ENCODE results near the gene CAMK1D. TPM values are rescaled to one million over a fixed set of nuclear protein-coding genes. Genes with fewer than 3 reads are reported as not detected.

The CAMK1D gene
- total and polyA plus RNA-seq, 2 of the 8 experiments (the other 6 are each of a cell fraction or from before 2014, with no cell fraction given) = 3.5 to 10.6 TPM

DNA sequence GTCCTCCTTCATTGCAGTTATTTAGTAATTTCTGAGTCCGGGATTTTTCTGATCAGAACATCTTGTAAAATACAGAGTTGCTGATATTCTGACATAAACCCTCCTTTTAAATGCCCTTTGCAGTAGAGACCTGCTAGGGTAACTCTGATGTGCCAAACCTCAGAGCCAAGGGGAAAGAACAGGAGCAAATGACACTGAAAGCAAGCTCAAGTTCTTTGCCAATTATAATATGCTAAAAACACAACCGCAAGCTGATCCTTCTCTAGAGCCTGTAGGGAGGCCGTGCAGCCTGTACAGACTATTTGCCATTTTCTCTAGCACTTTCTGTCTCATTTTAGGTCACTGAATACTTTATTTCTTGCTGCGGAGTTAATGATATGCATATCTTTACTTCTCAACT is 240.4 kb downstream of the CAMK1D start:
- no peak overlapping the region for H2BK20ac ChIP-seq (ENCODE audit: low read length)
- no peak overlapping the region for H3K4ac ChIP-seq (replicated peaks; ENCODE audit: insufficient read length, low read depth, low read length)
- no peak for FAIRE-seq
- no peak overlapping the region for H4K8ac ChIP-seq (ENCODE audit: extremely low read depth, insufficient read depth, low read length)
- H2BK15ac ChIP-seq (ENCODE audit: low read length) = no peak overlapping the region
- H3K27me3 ChIP-seq (replicated peaks in 1 of 4; ENCODE audit: control insufficient read depth in 3 of 4, extremely low read depth in 1 of 4, insufficient read depth in 3 of 4, low read length in 3 of 4) = no peaks in the 10 kb centered on the region
- H2AK5ac ChIP-seq (ENCODE audit: low read depth, low read length) = no peak overlapping the region
- ChIA-PET CTCF (ENCODE audit: partially characterized antibody) (interaction anchor here (0.6 to 1.6 kb wide), 5 partner anchors 11 to 199 kb away, joined by 3 to 4 read pairs (median 3); no protein-coding TSS in a partner anchor), POLR2A (ENCODE audit: partially characterized antibody) (no interaction called here)
- H2BK120ac ChIP-seq (replicated peaks; ENCODE audit: low read depth, low read length) = no peak overlapping the region
- H3K36me3 ChIP-seq (ENCODE audit: control insufficient read depth in 2 of 4, insufficient read depth in 4 of 4, low read length in 3 of 4) = no peaks in the 10 kb centered on the region
- no peaks in the 10 kb centered on the region for H4K20me1 ChIP-seq (replicated peaks in 1 of 2; ENCODE audit: control insufficient read depth in 1 of 2, insufficient read depth in 2 of 2, low read length in 2 of 2)
- no peaks in the 10 kb centered on the region for H3K4me1 ChIP-seq (replicated peaks in 1 of 4; ENCODE audit: control insufficient read depth in 3 of 4, insufficient read depth in 4 of 4, low read length in 3 of 4)
- no peaks in the 10 kb centered on the region for H3K79me2 ChIP-seq (ENCODE audit: control insufficient read depth in 1 of 2, insufficient read depth in 2 of 2, low read length in 2 of 2)
- H3K79me1 ChIP-seq (ENCODE audit: low read depth, low read length) = no peaks in the 10 kb centered on the region
- H3K14ac ChIP-seq (ENCODE audit: insufficient read length) = no peak overlapping the region
- H2BK5ac ChIP-seq (ENCODE audit: low read depth, low read length) = no peak overlapping the region
- H3K9me3 ChIP-seq (ENCODE audit: insufficient read depth in 2 of 2, low read depth in 1 of 2, low read length in 1 of 2) = no peaks in the 10 kb centered on the region
- WGBS, 2 experiments (ENCODE audit: extremely low coverage in 1 of 2, insufficient coverage in 1 of 2, insufficient read length in 1 of 2, insufficient replicate concordance in 2 of 2, low coverage in 1 of 2, low lambda C conversion rate in 2 of 2, missing lambda C conversion rate in 1 of 2) = 89% methylated on average over 4 of the region's 4 CpGs; no CpG with 5 or more reads in 1 of the 2 experiments
- H3K56ac ChIP-seq (replicated peaks; ENCODE audit: insufficient read length, low read depth, low read length) = no peak overlapping the region
- H3K23ac ChIP-seq (ENCODE audit: insufficient read length) = no peak overlapping the region
- H3K27ac ChIP-seq (ENCODE audit: low read depth, low read length) = no peak overlapping the region
- H4K91ac ChIP-seq (replicated peaks; ENCODE audit: insufficient read length, low read length) = no peak overlapping the region
- H3K23me2 ChIP-seq (ENCODE audit: low read depth, low read length) = no peaks in the 10 kb centered on the region
- no peak overlapping the region for H2AFZ ChIP-seq (ENCODE audit: low read length)
- H3K4me3 ChIP-seq (ENCODE audit: extremely low read depth in 1 of 4, insufficient read depth in 2 of 4, low read depth in 3 of 4, low read length in 4 of 4) = no peak overlapping the region
- TF ChIP-seq MAFK (IDR thresholded peaks at IDR 0.05; ENCODE audit: low read depth, low read length) (no peak), CEBPB (IDR thresholded peaks at IDR 0.05; ENCODE audit: low read depth, low read length) (no peak), CBX8 (IDR thresholded peaks at IDR 0.05; ENCODE audit: borderline replicate concordance, low read depth, low read length) (no peak), SP1 (IDR thresholded peaks at IDR 0.05; ENCODE audit: low read depth, low read length) (no peak), JUN (IDR thresholded peaks at IDR 0.05; ENCODE audit: low read depth, low read length) (no peak), E2F6 (IDR thresholded peaks at IDR 0.05) (no peak), ZNF274 (IDR thresholded peaks at IDR 0.05; ENCODE audit: borderline replicate concordance, extremely low read depth, low read length) (no peak), CTBP2 (IDR thresholded peaks at IDR 0.05; ENCODE audit: borderline replicate concordance, insufficient read depth, insufficient read length, low read length) (no peak), RFX5 (IDR thresholded peaks at IDR 0.05; ENCODE audit: borderline replicate concordance, low read depth, low read length) (no peak), JUND (IDR thresholded peaks at IDR 0.05; ENCODE audit: low read length) (no peak), NRF1 (IDR thresholded peaks at IDR 0.05; ENCODE audit: low read depth, low read length) (no peak), RAD21 (IDR thresholded peaks at IDR 0.05 in 1 of 2, conservative IDR thresholded peaks at IDR 0.05 in 1 of 2; ENCODE audit: low read depth in 2 of 2, low read length in 2 of 2) (no peak), EP300 (IDR thresholded peaks at IDR 0.05; ENCODE audit: borderline replicate concordance in 1 of 2, low read depth in 2 of 2, low read length in 2 of 2) (no peak)
- H4K5ac ChIP-seq (ENCODE audit: insufficient read length, low read depth, low read length) = no peak overlapping the region
- H3K9ac ChIP-seq (replicated peaks in 1 of 4; ENCODE audit: extremely low read depth in 1 of 4, low read depth in 3 of 4, low read length in 3 of 4) = no peak overlapping the region
- no peak overlapping the region for H3K18ac ChIP-seq (ENCODE audit: extremely low read depth, low read length)
- no peak for DNase-seq (ENCODE audit: low read depth in 1 of 2, low spot score in 2 of 2)
- H3K4me2 ChIP-seq (ENCODE audit: insufficient read depth in 1 of 2, low read depth in 2 of 2, low read length in 2 of 2) = no peak overlapping the region
- no peak overlapping the region for H2BK12ac ChIP-seq (ENCODE audit: low read depth, low read length)

Measured in H1 (cell line).